GM21619 (cell line): Measurements from ENCODE around the gene IFITM2.
"Not testable (repeated sequence)": the region's sequence is repeated elsewhere in the genome, so short reads cannot be mapped to it uniquely, and the experiment has no call there.

Experiments used
- ATAC-seq: cut with Tn5 transposase; IDR thresholded peaks from one replicate; pipeline ENCODE4 v1.9.1; 2021; ENCODE audit not compliant: unreplicated experiment

IFITM2 gene

DNA sequence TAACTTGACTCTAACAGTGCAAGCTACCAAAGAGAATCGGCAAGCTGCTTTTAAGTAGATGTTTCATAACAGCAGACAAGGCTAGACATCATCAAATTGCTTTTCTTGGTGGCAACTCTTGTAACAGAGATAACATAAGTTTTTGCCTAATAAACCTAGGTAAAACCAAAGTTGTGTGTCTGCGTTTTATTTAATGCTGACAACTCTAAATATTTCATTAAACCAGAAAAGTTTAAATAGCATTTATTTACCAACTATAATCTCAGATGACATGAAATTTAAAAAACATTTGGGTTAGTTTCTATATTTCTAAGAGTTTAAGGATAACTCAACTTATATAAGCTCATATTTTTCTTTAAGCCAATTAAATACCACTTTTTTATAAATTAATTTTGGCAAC is 32.3 kb downstream of the IFITM2 start:
- no peak for ATAC-seq

DNA sequence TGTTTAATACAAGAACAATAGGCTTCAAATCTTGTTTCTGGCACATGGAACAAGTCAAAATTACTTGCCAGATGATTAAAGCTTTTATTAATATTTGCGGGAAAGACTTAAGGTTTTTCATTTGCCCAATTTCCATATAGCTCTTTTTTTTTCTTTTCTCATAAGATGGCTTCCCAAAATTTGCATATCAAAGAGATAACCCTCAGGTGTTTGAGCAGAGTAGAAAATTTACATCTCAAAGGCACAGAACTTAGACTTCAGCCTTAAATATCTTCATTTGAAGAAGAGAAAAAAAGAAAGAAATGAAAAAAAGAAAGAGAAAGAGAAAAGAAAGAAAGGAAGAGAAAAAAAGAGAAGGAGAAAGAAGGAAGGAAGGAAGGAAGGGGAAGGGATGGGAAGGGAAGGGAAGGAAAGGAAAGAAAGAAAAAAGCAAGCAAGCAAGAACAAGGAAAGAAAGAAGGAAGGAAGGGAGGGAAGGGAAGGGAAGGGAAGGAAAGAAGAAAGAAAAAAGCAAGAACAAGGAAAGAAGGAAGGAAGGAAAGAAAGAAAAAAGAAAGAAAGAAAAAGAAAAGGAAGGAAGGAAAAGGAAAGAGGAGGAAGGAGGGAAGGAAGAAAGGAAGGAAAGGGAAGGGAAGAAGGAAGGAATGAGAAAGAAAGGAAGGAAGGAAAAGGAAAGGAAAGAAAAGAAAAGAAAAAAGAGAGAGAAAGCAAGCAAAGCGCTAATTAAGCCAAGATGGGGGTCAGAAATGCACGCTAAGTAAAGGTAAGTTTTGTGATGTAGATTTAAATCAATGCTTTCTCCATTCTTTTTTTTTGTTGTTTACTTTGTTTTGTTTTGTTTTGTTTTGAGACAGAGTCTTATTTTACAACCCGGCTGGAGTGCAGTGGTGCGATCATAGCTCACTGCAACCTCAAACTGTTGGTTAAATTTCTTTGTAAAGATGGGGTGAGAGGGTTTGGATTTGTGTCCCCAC is 33.2 kb downstream of the IFITM2 start:
- no peak for ATAC-seq

DNA sequence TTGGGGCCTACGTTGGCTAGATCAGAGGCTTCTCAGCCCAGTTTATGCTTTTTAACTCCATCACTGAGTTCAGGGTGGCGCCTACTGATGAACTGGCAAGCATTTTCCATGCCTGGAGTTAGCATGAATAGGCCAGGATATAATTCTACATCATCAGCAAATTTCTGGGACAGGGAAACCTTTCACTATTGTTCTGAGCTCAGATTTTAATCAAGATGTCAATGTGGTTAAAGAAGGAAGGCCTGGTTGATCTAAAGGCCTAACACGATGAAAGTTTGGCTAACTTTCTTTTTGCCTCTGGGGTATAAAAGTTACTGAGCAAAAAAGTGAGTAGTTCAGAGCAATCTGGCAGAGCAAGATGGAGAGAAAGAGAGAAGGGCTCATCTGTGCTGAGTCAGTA is 34.7 kb downstream of the IFITM2 start:
- ATAC-seq = no peak

DNA sequence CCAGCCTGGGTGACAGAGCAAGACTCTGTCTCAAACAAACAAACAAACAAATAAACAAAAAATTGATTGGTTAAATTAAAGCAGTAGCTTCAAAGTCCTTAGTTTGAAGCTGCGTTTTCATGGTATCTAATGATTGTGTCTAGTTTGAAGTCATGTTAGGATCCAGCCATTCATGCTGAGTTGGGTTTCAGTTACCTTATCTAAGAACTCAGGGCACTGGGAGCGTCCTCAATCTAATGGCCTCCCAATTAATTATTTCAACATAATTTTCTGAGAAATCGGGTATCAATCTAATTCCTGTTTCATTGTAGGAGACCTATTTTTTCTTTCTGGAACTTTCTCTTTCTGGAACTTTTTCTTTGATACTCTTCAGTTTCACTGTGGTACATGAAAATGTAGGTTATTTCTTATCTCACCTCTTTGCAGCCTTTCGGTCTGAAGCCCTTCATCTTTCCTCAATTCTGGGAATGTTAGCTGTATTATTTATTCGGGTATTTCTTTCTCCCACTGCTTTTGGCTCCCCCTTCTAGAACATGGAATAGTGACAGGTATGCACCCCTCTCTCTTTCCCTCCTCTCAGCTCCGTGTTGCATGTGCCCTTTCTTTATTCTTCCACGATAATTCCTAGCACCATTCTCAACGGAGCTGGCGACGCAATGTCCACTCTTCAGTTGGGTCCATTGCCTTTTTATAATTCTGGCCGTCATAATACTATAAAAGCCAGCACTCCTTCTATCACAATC is 37.4 kb downstream of the IFITM2 start:
- ATAC-seq = no peak

DNA sequence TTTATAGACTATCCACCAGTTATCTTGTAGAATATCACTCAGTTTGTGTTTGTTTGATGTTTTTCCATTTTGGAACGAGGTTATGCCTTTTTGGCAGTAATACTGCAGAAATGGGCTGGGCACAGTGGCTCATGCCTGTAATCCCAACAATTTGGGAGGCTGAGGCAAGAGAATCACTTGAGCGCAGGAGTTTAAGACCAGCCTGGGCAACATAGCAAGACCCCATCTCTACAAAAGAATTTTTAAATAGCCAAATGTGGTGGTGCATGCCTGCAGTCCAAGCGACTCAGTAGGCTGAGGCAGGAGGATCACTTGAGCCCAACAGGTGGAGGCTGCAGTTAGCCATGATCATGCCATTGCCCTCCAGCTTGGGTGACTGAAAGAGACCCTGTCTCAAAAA is 38.9 kb downstream of the IFITM2 start:
- no peak for ATAC-seq

DNA sequence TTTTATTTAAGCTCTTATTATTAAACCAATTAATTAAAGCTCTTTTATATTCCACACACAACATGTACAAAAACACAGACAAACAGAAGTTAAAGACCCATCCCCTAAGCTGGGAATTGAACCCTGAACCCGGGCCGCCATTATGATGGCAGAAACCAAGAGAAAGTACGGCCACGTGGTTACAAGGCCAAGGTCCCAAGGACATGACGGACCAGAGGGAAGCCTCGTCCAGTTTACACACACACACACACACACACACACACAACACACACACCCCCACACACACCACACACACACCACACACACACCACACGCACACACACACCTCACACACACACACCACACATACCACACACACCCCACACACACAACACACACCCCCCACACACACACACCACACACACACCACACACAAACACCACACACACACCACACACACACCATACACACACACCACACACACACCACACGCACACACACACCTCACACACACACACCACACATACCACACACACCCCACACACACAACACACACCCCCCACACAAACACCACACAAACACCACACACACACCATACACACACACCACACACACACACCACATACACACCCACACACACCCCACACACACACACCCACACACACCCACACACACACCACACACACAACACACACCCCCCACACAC is 41.8 kb downstream of the IFITM2 start:
- ATAC-seq = not testable (repeated sequence)

DNA sequence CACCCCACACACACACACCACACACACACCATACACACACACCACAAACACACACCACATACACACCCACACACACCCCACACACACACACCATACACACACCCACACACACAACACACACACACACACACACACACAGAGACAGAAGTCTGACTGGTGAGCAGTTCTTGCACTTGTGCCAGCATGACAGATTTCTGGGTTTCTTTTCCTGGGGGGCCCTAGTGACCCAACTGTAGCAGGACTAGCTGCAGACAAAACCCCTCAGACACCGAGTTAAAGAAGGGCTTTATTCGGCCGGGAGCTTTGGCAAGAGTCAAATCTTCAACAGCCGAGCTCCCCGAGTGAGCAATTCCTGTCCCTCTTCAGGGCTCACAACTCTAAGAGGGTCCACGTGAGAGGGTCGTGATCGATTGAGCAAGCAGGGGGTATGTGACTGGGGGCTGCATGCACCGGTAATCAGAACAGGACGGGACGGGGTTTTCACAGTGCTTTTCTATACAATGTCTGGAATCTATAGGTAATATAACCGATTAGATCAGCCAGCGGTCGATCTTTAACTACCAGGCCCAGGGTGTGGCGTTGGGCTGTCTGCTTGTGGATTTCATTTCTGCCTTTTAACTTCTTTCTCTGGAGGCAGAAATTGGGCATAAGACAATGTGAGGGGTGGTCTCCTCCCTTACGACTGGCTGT is 42.6 kb downstream of the IFITM2 start:
- ATAC-seq = not testable (repeated sequence)

DNA sequence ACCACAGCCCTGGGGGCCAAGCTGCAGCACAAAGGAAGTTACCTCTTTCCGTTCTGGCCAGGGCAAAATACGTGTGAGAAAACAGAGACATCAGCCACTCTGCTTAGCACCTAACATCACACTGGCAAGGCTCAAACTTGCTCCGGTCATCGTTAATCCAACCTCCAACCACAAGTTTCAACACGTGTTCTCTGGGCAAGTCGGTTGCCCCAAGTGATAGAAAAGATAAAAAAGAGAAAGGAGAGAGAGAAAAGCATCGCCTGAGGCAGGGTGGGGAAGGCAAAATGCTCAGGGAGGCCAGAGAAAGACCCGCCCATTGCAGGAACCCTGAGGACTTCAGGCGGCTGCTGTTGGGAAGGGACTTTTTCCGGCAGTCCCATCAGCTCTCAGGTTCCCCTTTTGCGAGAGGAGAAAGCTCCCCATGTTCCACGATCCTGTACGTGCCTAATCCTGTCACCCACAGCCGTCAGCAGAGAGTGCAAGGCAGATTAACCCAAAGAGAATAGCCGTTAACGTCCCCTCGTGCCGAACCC is 43.2 kb downstream of the IFITM2 start:
- ATAC-seq = no peak

DNA sequence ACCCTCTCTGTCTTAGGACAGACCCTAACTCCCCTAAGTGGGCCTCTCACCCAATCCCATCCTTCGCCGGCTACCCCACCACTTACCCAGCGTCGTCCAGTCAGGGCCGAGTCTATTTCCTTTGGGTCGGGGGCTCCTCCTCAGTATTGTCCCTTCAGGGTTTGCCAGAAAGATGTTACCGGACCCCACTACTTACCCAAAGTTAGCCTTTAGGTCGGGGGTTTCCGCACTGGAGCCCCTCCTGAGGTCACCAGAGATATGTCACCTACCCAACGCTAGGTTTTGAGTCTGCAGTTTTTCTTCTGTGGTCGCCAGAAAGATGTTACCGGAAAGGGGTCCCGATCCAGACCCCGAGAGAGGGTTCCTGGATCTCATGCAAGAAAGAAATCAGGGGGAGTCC is 43.8 kb downstream of the IFITM2 start:
- ATAC-seq = no peak

DNA sequence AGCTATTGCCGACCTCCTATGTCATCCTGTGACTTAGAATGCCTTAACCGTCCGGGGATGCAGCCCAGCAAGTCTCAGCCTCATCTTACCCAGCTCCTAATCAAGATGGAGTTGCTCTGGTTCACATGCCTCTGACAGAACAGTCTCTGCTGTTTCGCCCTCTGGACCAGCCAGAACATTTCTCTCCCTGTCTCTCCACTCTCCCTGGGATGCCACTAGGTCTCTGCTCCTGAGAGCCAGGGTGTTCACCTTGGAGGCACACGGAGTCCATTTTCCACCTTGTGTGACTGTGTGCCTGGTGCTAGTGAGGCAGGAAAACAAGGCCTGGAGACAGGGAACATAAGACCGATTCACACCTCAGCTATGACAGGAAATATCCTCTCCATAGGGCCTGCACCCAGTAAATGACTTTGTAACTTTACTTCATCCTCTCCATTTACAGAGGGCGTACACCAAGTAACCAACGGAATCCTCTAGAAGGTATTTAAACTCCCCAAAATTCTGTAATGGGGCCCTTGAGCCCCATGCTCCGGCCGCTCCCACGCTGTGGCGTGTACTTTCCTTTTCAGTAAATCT is 44.9 kb downstream of the IFITM2 start:
- ATAC-seq = no peak

DNA sequence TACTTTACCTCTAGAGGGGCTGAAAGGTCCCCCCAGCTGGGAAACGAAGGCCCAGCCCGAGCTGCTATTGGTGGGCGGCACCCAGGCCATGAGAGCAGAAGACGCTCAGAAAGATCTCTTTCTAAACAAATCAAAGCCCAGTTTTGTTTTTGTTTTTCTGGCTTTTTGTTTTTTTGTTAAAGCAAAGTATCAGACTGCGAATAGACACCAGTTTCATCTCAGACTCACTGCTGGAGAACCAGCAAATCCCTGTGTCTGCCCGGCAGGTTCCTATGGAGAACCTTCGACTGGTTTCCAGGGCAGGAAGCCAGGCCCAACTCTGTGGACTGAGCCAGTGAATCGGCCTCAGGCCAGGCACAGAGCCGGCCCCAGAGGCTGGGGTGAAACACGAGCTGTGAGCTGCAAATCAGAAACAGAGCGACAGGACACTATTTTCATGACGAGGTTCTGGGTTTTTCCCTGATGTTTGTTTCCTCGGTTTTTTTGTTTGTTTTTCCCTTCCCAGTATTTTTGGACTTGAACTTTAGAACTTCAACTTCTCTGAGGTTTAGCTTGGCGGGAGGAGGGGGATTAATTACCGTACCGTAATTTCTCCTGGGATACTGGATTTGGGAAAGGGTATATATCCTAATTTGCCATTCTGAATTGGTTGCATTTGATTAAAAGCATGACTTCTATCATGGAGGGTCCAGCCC is 45.7 kb downstream of the IFITM2 start:
- no peak for ATAC-seq

DNA sequence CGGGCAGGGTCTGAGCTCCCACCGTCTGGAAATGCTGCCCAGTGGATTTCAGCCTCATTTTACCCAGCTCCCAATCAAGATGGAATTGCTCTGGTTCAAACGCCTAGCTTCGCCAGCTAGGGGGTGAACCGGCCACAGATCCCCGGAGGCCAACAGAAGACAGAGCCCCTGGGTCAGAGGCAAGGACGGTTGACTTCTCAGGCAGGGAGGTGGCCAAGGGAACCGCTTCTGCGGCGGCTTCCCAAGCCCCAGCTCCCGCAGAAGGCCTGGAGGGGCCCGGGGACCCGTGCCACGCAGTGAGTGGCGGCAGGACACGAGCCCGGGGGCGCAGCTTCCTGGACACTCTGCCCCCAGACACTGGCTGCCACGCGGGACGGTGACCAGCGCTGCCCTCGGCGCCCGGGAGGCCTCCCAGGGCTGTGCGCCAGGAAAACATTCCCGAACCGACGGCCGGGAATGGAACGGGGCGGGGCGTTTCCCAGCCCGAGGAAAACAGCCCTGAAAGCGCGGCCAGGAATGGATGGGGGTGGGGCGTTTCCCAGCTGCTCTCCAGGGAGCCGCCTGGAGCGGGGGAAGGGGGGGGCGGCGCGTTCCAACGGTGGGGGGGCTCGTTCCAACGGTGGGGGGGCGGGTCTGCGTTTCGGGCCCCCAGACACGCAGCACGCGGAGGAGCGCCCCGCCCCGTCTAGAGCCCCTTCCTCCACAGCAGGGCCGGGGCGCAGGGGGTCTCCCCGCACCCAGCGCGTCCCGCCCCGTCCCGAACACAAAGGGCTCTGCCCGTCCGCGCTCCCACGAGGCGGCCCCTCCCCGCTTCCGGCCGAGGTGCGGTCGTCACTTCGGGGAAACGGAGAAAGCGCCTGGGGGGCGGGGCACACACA is 48.2 kb downstream of the IFITM2 start:
- no peak for ATAC-seq

DNA sequence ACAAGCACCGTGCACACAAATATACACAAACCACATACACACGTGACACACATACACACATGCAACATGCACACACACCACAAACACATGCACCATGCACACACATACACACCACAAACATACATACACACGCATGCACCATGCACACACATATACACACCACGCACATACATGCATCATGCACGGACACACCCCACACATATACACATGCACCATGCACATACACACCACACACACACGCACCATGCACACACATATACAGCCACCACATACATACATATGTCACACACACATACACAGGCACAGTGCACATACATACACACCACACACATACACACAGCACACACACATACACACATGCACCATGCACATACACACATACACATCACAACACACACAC is 49.0 kb downstream of the IFITM2 start:
- ATAC-seq = no peak

DNA sequence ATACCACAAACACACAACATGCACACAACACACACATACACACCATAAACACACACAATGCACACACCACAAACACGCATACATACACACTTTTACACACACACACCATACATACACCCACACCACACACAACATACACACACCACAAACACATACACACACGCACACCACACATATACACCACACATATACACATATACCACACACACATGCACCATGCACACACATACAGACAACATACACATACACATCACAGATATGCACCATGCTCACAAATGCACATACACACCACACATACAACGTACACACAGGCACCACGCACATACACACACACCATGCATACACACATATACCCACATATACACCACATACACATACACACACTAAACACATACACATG is 50.0 kb downstream of the IFITM2 start:
- no peak for ATAC-seq

DNA sequence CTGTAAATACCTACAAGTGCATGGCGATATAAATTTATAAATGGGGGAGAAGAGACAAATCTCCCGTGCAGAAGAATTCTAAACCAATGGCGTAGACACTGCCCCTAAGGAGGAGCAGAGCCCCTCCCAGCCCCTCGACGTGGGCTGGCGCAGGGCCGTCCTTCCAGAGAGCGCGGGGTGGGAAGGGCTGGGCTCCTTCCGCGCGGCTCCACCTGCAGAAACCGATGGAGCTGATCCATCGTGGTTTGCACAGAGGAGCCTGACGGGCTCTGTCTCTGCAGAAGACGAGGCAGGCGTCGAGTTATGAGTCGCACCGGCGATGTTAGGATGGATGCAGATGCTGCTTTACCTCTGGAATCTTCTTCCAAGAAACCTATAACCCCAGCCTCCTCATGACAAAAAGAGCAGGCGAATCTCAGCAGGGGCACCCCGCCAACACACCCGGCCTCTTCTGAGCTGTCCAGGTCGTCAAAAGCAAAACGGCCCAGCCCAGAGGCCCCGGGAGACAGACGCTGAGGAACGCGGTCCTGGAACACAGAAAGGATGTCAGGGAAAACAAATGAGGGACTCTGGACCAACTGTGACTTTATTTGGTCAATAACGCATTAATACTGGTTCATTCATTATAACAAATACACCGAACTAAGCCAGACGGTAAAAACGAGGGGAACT is 50.6 kb downstream of the IFITM2 start:
- ATAC-seq = no peak
